Ovary (tissue), 3 donors: ENCODE measurements around the gene PHLPP2.

Experiments used
- POLR2A ChIP-seq: fragments of 450-650 bp; IDR thresholded peaks from one replicate; pipeline ENCODE4 v1.6.1; 2017; ENCODE audit warnings: antibody characterized with exemption, mild to moderate bottlenecking, moderate library complexity
- TF ChIP-seq, protein P1 (sequence below), 3 donors: fragments of 450-650 bp in 2 of 3; fragments of 200-600 bp in 1 of 3; IDR thresholded peaks; one replicate each; pipeline versions ENCODE4 v1.5.1 to v1.8.0; 2016 to 2022; ENCODE audit warnings: antibody characterized with exemption in 3 of 3, mild to moderate bottlenecking in 1 of 3
- donor health status: DM: no; HTN: no; CAD: no.

DNA sequence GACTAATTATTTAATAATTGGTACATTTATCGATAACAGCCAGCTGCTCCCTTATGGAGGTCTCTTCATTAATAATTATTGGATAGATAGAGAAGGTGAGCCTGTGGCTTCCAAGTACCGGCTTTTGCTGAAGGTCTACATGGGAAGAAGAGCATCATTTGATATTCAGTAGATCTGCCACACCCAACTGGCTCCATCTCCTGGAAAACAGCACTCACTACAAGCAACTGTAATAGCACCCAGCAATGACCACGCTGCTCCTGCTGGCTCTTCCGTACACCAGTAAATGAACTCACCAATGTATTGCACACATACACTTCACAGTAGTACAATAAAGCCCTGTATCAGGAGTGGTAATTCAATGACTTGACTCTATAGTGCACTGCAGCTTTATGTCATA, 79.1 kb downstream of the PHLPP2 start:
- TF ChIP-seq, protein P1, sequence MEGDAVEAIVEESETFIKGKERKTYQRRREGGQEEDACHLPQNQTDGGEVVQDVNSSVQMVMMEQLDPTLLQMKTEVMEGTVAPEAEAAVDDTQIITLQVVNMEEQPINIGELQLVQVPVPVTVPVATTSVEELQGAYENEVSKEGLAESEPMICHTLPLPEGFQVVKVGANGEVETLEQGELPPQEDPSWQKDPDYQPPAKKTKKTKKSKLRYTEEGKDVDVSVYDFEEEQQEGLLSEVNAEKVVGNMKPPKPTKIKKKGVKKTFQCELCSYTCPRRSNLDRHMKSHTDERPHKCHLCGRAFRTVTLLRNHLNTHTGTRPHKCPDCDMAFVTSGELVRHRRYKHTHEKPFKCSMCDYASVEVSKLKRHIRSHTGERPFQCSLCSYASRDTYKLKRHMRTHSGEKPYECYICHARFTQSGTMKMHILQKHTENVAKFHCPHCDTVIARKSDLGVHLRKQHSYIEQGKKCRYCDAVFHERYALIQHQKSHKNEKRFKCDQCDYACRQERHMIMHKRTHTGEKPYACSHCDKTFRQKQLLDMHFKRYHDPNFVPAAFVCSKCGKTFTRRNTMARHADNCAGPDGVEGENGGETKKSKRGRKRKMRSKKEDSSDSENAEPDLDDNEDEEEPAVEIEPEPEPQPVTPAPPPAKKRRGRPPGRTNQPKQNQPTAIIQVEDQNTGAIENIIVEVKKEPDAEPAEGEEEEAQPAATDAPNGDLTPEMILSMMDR (IDR thresholded peaks at IDR 0.05), result no peak
- no peak for TF ChIP-seq POLR2A
